Stimulated activated CD8-positive, alpha-beta memory T cell treated with anti-CD3 and anti-CD28 coated beads, Interleukin-12 subunit alpha, Interleukin-12 subunit beta, amount 100 ng/mL, for 4 hours (primary cell): ENCODE data around the gene TMEM123.

ENCODE experiments used
- DNase-seq: peaks from one replicate; pipeline ENCODE4 v3.0.0-alpha.2; 2020; ENCODE audit warnings: low read depth

Gene TMEM123

GRCh38 chr11:102359372-102359771, 93.2 kb downstream of the TMEM123 start:
- no peak for DNase-seq

GRCh38 chr11:102357116-102357515, 95.4 kb downstream of the TMEM123 start:
- DNase-seq, result no peak

GRCh38 chr11:102347462-102348370, 104.8 kb downstream of the TMEM123 start:
- DNase-seq, result no peak

DNA sequence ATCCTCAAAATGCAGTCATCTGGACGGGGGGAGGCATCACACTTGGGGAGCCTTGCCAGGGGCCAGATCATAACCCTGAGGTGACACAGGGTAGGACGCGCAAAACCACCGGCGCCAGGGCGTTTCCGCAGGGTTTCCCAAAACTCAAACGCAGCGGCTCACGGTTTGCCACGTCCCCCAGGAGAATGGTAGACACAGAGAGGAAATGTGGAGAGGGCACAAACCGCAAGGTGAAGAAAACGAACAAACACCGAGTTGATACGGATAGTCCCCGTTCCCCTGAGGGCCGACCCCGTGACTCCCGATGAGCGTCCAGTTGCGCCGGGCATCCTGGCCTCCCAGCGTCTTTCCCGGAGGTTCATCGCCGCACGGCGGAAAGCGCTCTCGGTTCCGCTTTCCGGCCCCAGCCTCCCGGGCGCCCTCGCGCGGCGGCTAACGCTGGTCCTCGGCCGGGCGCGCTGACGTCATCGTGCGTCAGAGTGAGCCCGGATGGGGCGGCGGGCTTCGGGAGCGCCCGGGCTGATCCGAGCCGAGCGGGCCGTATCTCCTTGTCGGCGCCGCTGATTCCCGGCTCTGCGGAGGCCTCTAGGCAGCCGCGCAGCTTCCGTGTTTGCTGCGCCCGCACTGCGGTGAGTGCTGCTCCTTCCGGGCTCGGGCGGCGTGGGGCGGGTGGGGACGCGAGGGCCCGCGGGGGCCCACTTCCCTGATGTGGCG, 105.7 kb downstream of the TMEM123 start, which contains the start of gene BIRC2:
Gene BIRC2 (plus strand): TSS at position 467 of the 714 bp plus-strand sequence. CDS start 2,641 bp downstream, outside the sequence.
- DNase-seq, result peak; percentile 93

GRCh38 chr11:102346456-102346747, 106.2 kb downstream of the TMEM123 start:
- DNase-seq, result no peak
